HepG2 (cell line): ENCODE data around the gene C6orf132. TPM values are rescaled to one million over a fixed set of nuclear protein-coding genes. Genes with fewer than 3 reads are reported as not detected.

Experiments
- ATAC-seq: fragments of 200-7000 bp; cut with Tn5 transposase; 3 replicates; pipeline ENCODE4 v1.9.1; 2020; ENCODE audit warnings: mild to moderate bottlenecking, moderate library complexity
- BruUV-seq: library from RNA; stranded (reverse); fragments of 400-500 nt; replicated peaks from 2 replicates; lab custom pipeline; 2021; lab: Mats Ljungman, UMichigan
- CTCF ChIA-PET: fragments of 300-600 bp; formaldehyde crosslinking; extraction: SDS; loops from one replicate; lab custom pipeline; 2021; ENCODE audit warnings: low total read pairs, inconsistent platforms, low intra/inter-chr PET ratio; lab: Yijun Ruan, JAX
- POLR2A ChIA-PET: fragments of 350-600 bp; sonication (Branson Sonifier 250); formaldehyde crosslinking; loops from one replicate; lab custom pipeline; 2020; ENCODE audit warnings: antibody characterized with exemption, inconsistent platforms; lab: Yijun Ruan, JAX
- DNase-seq: peaks from one replicate; pipeline ENCODE4 v3.0.0-alpha.2; 2015; ENCODE audit warnings: low spot score
- FAIRE-seq: peaks from 3 replicates; lab custom pipeline; 2011; peaks lifted over from hg19 to GRCh38; lab: Jason Lieb, UNC
- H2AFZ ChIP-seq: one replicate; pipeline ENCODE4 v1.6.1; 2011; ENCODE audit warnings: low read length, inconsistent platforms
- H3K27ac ChIP-seq: fragments of 300-600 bp; 3 replicates; pipeline ENCODE4 v1.8.0; 2011; ENCODE audit warnings: mixed run types, mild to moderate bottlenecking, mixed read lengths, low read length, inconsistent platforms; ENCODE audit not compliant: insufficient read depth; ENCODE audit errors: extremely low read length
- H3K27me3 ChIP-seq, 2 experiments: fragments of 200-600 bp in 1 of 2; 2 replicates in 1 of 2; 3 replicates in 1 of 2; pipeline versions ENCODE4 v1.6.0 to v1.8.0; 2011; ENCODE audit warnings: low read length in 2 of 2, mild to moderate bottlenecking in 2 of 2, moderate library complexity in 2 of 2, inconsistent platforms in 1 of 2; ENCODE audit not compliant: insufficient read depth in 2 of 2, control insufficient read depth in 1 of 2
- H3K36me3 ChIP-seq, 2 experiments: fragments of 200-600 bp in 1 of 2; replicated peaks in 1 of 2; 2 replicates in 1 of 2; 3 replicates in 1 of 2; pipeline versions ENCODE4 v1.5.1 to v1.8.0; 2011; ENCODE audit warnings: low read length in 2 of 2, inconsistent platforms in 1 of 2; ENCODE audit not compliant: insufficient read depth in 2 of 2, control insufficient read depth in 1 of 2
- H3K4me1 ChIP-seq: 2 replicates; pipeline ENCODE4 v1.5.1; 2012; ENCODE audit warnings: low read length, inconsistent platforms; ENCODE audit not compliant: insufficient read depth
- H3K4me2 ChIP-seq: 2 replicates; pipeline ENCODE4 v1.6.0; 2011; ENCODE audit warnings: low read depth, low read length, inconsistent platforms
- H3K4me3 ChIP-seq, 3 experiments: fragments of 200-600 bp in 1 of 3; sonication (generic), shearing (Covaris generic) in 1 of 3; replicated peaks in 1 of 3; 2 replicates each; pipeline ENCODE4 v1.5.1; 2011 to 2016; ENCODE audit warnings: low read length in 3 of 3, inconsistent platforms in 2 of 3, low read depth in 2 of 3, mild to moderate bottlenecking in 2 of 3, control low read depth in 1 of 3, mixed read lengths in 1 of 3; ENCODE audit not compliant: insufficient read depth in 1 of 3
- H3K79me2 ChIP-seq: one replicate; pipeline ENCODE4 v1.6.1; 2011; ENCODE audit warnings: low read length, inconsistent platforms; ENCODE audit not compliant: insufficient read depth
- H3K9ac ChIP-seq: 2 replicates; pipeline ENCODE4 v1.6.0; 2011; ENCODE audit warnings: mild to moderate bottlenecking, low read depth, low read length, inconsistent platforms; ENCODE audit not compliant: insufficient read depth
- H3K9me3 ChIP-seq: 2 replicates; pipeline ENCODE4 v1.5.1; 2012; ENCODE audit warnings: mild to moderate bottlenecking, low read length
- H4K20me1 ChIP-seq: 2 replicates; pipeline ENCODE4 v1.6.0; 2011; ENCODE audit warnings: inconsistent platforms, mild to moderate bottlenecking, low read length, moderate library complexity; ENCODE audit not compliant: insufficient read depth
- ARID5B ChIP-seq: IDR thresholded peaks from 2 replicates; pipeline ENCODE4 v1.4.0; 2020; ENCODE audit warnings: mild to moderate bottlenecking, missing genetic modification reagents
- JUNB ChIP-seq: sonication (generic); formaldehyde crosslinking; IDR thresholded peaks from 2 replicates; pipeline ENCODE4 v1.8.0; 2022; ENCODE audit warnings: missing genetic modification reagents, mild to moderate bottlenecking, borderline replicate concordance
- PREB ChIP-seq: sonication (generic); formaldehyde crosslinking; IDR thresholded peaks from 2 replicates; pipeline ENCODE4 v1.4.0; 2020; ENCODE audit warnings: missing genetic modification reagents
- SMYD3 ChIP-seq: sonication (generic); formaldehyde crosslinking; IDR thresholded peaks from 2 replicates; pipeline ENCODE4 v1.8.1; 2023; ENCODE audit warnings: mild to moderate bottlenecking, missing genetic modification reagents
- TMF1 ChIP-seq: sonication (generic); formaldehyde crosslinking; IDR thresholded peaks from 2 replicates; pipeline ENCODE4 v1.8.1; 2022; ENCODE audit warnings: low read depth, missing genetic modification reagents
- TP53 ChIP-seq: sonication (generic); formaldehyde crosslinking; conservative IDR thresholded peaks from 2 replicates; pipeline ENCODE4 v1.4.0; 2020; ENCODE audit warnings: missing genetic modification reagents
- TRIM24 ChIP-seq: sonication (generic); formaldehyde crosslinking; IDR thresholded peaks from 2 replicates; pipeline ENCODE4 v1.8.0; 2022; ENCODE audit warnings: mild to moderate bottlenecking, missing genetic modification reagents
- ZNF569 ChIP-seq: sonication (generic); formaldehyde crosslinking; IDR thresholded peaks from 2 replicates; pipeline ENCODE4 v1.5.0; 2020; ENCODE audit warnings: mild to moderate bottlenecking, missing genetic modification reagents, moderate library complexity, borderline replicate concordance
- ZSCAN21 ChIP-seq: sonication (generic); formaldehyde crosslinking; IDR thresholded peaks from 2 replicates; pipeline ENCODE4 v1.8.0; 2022; ENCODE audit warnings: mild to moderate bottlenecking, missing genetic modification reagents, moderate library complexity, borderline replicate concordance
- ZXDC ChIP-seq: sonication (generic); formaldehyde crosslinking; IDR thresholded peaks from 2 replicates; pipeline ENCODE4 v1.5.0; 2020; ENCODE audit warnings: mild to moderate bottlenecking, missing genetic modification reagents
- WGBS: methylation state at CpG from one replicate; pipeline ENCODE4 v1.1.6; 2017; ENCODE audit warnings: low lambda C conversion rate; 5-methylcytosine and 5-hydroxymethylcytosine counted together
- in situ Hi-C: cut with HindIII; loops from 2 replicates; pipeline ENCODE4 v1.10.0; 2017; ENCODE audit warnings: low pct_unique_long_range_greater_than_20kb; ENCODE audit not compliant: extremely low pct_ligation_motif_present
- intact Hi-C: fragments of 100-400 bp; cut with micrococcal nuclease; formaldehyde crosslinking; loops from one replicate; pipeline ENCODE4 v1.10.0; 2022; ENCODE audit not compliant: unreplicated experiment
- polyA plus RNA-seq, 8 experiments: library from polyadenylated mRNA; depleted of rRNA in 3 of 8; stranded (reverse) in 7 of 8; unstranded in 1 of 8; fragments of >200 nt; fragmentation: Illumina TruSeq in 4 of 8; extraction: Trizol in 4 of 8; gene quantifications; 2 replicates each; pipeline versions ENCODE4 v1.2.1 to v1.2.3, GENCODE V29; 2011 to 2016; ENCODE audit warnings: low read depth in 4 of 8, missing spikeins in 1 of 8, mixed read lengths in 1 of 8; ENCODE audit not compliant: insufficient read depth in 1 of 8
- total RNA-seq, 5 experiments: library from RNA; depleted of rRNA; stranded (reverse); fragments of >200 nt; fragmentation: Illumina TruSeq; extraction: Trizol; gene quantifications; 2 replicates each; pipeline ENCODE4 v1.2.3, GENCODE V29; 2016; ENCODE audit warnings: low read depth in 1 of 5

The C6orf132 gene
- total and polyA plus RNA-seq, 2 of the 13 experiments (the other 11 are each of a cell fraction or from before 2014, with no cell fraction given), result 0.78 to 3.0 TPM

GRCh38 chr6:42135722-42136121 is 6.7 kb downstream of the C6orf132 start:
- H3K79me2 ChIP-seq, result no peaks in the 10 kb centered on the region
- WGBS, result 82% methylated on average over 2 of the region's 2 CpGs
- ChIA-PET POLR2A (interaction anchor here (0.8 kb wide), 1 partner anchor 40 kb away, joined by 3 read pairs; no protein-coding TSS in a partner anchor), CTCF (interaction anchor here (2.5 kb wide), 1 partner anchor 31 kb away, joined by 13 read pairs; no protein-coding TSS in a partner anchor)
- H3K4me2 ChIP-seq, result no peak overlapping the region
- no peak overlapping the region for H3K27ac ChIP-seq
- no peak for DNase-seq
- H3K27me3 ChIP-seq, result no peaks in the 10 kb centered on the region
- no peak overlapping the region for H2AFZ ChIP-seq
- no peak overlapping the region for H3K9ac ChIP-seq
- FAIRE-seq, result no peak
- H3K4me1 ChIP-seq, result peaks cover 66% of the 10 kb centered on the region
- intact Hi-C loops, result loop anchor here (2.0 kb wide), 1 partner anchor 39 kb away; no protein-coding TSS in a partner anchor
- no peak for TF ChIP-seq TP53
- no peak for ATAC-seq
- H4K20me1 ChIP-seq, result no peaks in the 10 kb centered on the region
- no peaks in the 10 kb centered on the region for H3K36me3 ChIP-seq
- BruUV-seq, result no TSS peak
- in situ Hi-C loops, result no loop called here
- no peak overlapping the region for H3K4me3 ChIP-seq
- H3K9me3 ChIP-seq, result no peaks in the 10 kb centered on the region

- ATAC-seq (no peak), FAIRE-seq (no peak), DNase-seq (no peak)
- Histone ChIP-seq H3K27me3 (no peaks in the 10 kb centered on the region), H3K9me3 (no peaks in the 10 kb centered on the region), H3K4me2 (no peak overlapping the region), H4K20me1 (no peaks in the 10 kb centered on the region), H3K79me2 (no peaks in the 10 kb centered on the region), H3K4me1 (peaks cover 60% of the 10 kb centered on the region), H3K27ac (no peak overlapping the region), H3K9ac (no peak overlapping the region), H3K36me3 (no peaks in the 10 kb centered on the region), H2AFZ (no peak overlapping the region), H3K4me3 (no peak overlapping the region)
- ChIA-PET POLR2A (interaction anchor here (0.8 kb wide), 1 partner anchor 39 kb away, joined by 3 read pairs; no protein-coding TSS in a partner anchor), CTCF (no interaction called here)
- no TSS peak for BruUV-seq
- intact Hi-C loops (no loop called here), in situ Hi-C loops (no loop called here)
- 87% methylated on average over 12 of the region's 12 CpGs for WGBS
- no peak for TF ChIP-seq TRIM24 (CRISPR knock-in tag)
- TF ChIP-seq SMYD3 (CRISPR knock-in tag), result no peak
- no peak for TF ChIP-seq ZSCAN21
- TF ChIP-seq JUNB, result no peak
- TF ChIP-seq ZXDC (CRISPR knock-in tag), result no peak
- TF ChIP-seq PREB (CRISPR knock-in tag), result no peak
- no peak for TF ChIP-seq ZNF569
- TF ChIP-seq ARID5B (CRISPR knock-in tag), result no peak
- TF ChIP-seq TMF1 (CRISPR knock-in tag), result no peak
Measured at GRCh38 chr6:42135161-42135560, 7.3 kb downstream of the C6orf132 start.
